ENCODE data around the gene CFAP161. TPM values are rescaled to one million over a fixed set of nuclear protein-coding genes. Genes with fewer than 3 reads are reported as not detected.

The CFAP161 gene
- total and polyA plus RNA-seq, 9 of the 15 experiments (the other 6 are each of a cell fraction or from before 2014, with no cell fraction given) = 25.8 to 83.3 (median 75.6) TPM

DNA sequence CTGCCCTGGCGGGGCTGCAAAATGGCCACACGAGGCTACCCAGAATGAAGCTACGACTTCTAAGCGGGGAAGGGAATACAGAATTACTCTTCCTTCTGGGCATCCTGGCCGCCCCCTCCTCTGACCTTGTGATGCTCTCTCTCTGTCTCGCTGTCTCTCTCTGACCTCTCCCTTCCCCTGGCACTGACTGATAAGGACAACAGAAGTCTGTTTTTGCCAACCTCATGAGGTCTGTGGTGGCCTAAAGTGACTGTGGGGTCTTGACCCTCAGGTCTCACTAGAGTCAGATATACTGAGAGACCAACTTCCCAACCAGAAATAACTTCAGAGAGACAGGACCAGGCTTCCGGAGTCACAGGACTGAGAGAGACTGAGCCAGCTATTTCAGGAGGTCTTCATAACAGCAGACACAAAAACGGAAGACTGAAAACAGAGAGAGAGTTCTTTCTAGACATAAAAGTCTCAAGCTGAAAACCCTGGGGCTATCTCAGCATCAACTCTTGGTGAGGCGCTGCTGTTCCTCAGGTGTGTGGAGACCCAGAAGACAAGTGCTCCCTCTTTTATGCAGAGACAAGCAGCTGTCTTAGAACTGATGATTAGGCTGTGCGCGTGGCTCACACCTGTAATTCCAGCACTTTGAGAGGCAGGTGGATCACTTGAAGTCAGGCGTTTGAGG, 38.2 kb upstream of the CFAP161 start (continued):
- TF ChIP-seq CREM (IDR thresholded peaks at IDR 0.05; ENCODE audit: low read depth) = peak; percentile 72
- TF ChIP-seq ZBTB7A (IDR thresholded peaks at IDR 0.05; ENCODE audit: borderline replicate concordance, control insufficient read depth, low read depth, low read length) = peak; percentile 52; the same call in 1 of the 2 replicates
- no peak for TF ChIP-seq ZNF561 (CRISPR knock-in tag; conservative IDR thresholded peaks at IDR 0.05)
- TF ChIP-seq, protein P1, sequence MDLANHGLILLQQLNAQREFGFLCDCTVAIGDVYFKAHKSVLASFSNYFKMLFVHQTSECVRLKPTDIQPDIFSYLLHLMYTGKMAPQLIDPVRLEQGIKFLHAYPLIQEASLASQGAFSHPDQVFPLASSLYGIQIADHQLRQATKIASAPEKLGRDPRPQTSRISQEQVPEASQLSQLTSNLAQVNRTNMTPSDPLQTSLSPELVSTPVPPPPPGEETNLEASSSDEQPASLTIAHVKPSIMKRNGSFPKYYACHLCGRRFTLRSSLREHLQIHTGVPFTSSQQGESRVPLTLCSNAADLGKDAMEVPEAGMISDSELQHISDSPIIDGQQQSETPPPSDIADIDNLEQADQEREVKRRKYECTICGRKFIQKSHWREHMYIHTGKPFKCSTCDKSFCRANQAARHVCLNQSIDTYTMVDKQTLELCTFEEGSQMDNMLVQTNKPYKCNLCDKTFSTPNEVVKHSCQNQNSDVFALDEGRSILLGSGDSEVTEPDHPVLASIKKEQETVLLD (IDR thresholded peaks at IDR 0.05) = peak; percentile 49; the same call in 1 of the 2 replicates
- peak; percentile 53; the same call in 1 of the 2 replicates for TF ChIP-seq MBD2 (IDR thresholded peaks at IDR 0.05; ENCODE audit: borderline replicate concordance, low read depth)
- TF ChIP-seq TBL1XR1 (IDR thresholded peaks at IDR 0.05; ENCODE audit: low read length in 2 of 2) = peak in 1 of 2 experiments; percentile 63; a peak in 2 of 4 replicates
- TF ChIP-seq MTA3 (IDR thresholded peaks at IDR 0.05; ENCODE audit: borderline replicate concordance) = 0 out of 2 replicates have a peak, but pooled peaks have one; percentile 19
- TF ChIP-seq EGR1 (conservative IDR thresholded peaks at IDR 0.05) = peak; percentile 86
- TF ChIP-seq, protein P2, sequence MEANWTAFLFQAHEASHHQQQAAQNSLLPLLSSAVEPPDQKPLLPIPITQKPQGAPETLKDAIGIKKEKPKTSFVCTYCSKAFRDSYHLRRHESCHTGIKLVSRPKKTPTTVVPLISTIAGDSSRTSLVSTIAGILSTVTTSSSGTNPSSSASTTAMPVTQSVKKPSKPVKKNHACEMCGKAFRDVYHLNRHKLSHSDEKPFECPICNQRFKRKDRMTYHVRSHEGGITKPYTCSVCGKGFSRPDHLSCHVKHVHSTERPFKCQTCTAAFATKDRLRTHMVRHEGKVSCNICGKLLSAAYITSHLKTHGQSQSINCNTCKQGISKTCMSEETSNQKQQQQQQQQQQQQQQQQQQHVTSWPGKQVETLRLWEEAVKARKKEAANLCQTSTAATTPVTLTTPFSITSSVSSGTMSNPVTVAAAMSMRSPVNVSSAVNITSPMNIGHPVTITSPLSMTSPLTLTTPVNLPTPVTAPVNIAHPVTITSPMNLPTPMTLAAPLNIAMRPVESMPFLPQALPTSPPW (CRISPR knock-in tag; IDR thresholded peaks at IDR 0.05) = peak; percentile 74
- peak; percentile 34 to 47; a peak in 2 of 4 replicates for TF ChIP-seq TRIM24 (IDR thresholded peaks at IDR 0.05)
- 0 out of 2 replicates have a peak, but pooled peaks have one; percentile 2 for TF ChIP-seq ZNF316 (IDR thresholded peaks at IDR 0.05)
- 0 out of 2 replicates have a peak, but pooled peaks have one; percentile 42 for TF ChIP-seq MEF2D (tag; conservative IDR thresholded peaks at IDR 0.05; ENCODE audit: low read depth)
- TF ChIP-seq MCM7 (IDR thresholded peaks at IDR 0.05) = no peak
- TF ChIP-seq, protein P3, sequence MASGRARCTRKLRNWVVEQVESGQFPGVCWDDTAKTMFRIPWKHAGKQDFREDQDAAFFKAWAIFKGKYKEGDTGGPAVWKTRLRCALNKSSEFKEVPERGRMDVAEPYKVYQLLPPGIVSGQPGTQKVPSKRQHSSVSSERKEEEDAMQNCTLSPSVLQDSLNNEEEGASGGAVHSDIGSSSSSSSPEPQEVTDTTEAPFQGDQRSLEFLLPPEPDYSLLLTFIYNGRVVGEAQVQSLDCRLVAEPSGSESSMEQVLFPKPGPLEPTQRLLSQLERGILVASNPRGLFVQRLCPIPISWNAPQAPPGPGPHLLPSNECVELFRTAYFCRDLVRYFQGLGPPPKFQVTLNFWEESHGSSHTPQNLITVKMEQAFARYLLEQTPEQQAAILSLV (tag; IDR thresholded peaks at IDR 0.05) = no peak
- TF ChIP-seq, protein P4, sequence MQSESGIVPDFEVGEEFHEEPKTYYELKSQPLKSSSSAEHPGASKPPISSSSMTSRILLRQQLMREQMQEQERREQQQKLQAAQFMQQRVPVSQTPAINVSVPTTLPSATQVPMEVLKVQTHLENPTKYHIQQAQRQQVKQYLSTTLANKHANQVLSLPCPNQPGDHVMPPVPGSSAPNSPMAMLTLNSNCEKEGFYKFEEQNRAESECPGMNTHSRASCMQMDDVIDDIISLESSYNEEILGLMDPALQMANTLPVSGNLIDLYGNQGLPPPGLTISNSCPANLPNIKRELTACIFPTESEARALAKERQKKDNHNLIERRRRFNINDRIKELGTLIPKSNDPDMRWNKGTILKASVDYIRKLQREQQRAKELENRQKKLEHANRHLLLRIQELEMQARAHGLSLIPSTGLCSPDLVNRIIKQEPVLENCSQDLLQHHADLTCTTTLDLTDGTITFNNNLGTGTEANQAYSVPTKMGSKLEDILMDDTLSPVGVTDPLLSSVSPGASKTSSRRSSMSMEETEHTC (IDR thresholded peaks at IDR 0.05) = peak; percentile 48; the same call in 1 of the 2 replicates
- no peak for TF ChIP-seq SMAD2 (IDR thresholded peaks at IDR 0.05; ENCODE audit: low read depth, low read length)
- no peak for TF ChIP-seq ELF4 (CRISPR knock-in tag; IDR thresholded peaks at IDR 0.05)
- TF ChIP-seq, protein P5, sequence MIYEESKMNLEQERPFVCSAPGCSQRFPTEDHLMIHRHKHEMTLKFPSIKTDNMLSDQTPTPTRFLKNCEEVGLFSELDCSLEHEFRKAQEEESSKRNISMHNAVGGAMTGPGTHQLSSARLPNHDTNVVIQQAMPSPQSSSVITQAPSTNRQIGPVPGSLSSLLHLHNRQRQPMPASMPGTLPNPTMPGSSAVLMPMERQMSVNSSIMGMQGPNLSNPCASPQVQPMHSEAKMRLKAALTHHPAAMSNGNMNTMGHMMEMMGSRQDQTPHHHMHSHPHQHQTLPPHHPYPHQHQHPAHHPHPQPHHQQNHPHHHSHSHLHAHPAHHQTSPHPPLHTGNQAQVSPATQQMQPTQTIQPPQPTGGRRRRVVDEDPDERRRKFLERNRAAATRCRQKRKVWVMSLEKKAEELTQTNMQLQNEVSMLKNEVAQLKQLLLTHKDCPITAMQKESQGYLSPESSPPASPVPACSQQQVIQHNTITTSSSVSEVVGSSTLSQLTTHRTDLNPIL (CRISPR knock-in tag; IDR thresholded peaks at IDR 0.05) = no peak
- no peak for TF ChIP-seq NR2C1 (IDR thresholded peaks at IDR 0.05)
- no peak for TF ChIP-seq NR2C1 (tag; IDR thresholded peaks at IDR 0.05)
- no peak for TF ChIP-seq SREBF1 (IDR thresholded peaks at IDR 0.05; ENCODE audit: borderline replicate concordance, low read depth, low read length)
- no peak for TF ChIP-seq KLF13 (tag; IDR thresholded peaks at IDR 0.05; ENCODE audit: borderline replicate concordance, low read depth)
